TTC549 (cell line): Measurements from ENCODE around the gene ATP5MK.
"Not testable (repeated sequence)": the region's sequence is repeated elsewhere in the genome, so short reads cannot be mapped to it uniquely, and the experiment has no call there.

Source experiments
- FAIRE-seq: peaks from 2 replicates; lab custom pipeline; 2012; peaks lifted over from hg19 to GRCh38; lab: Jason Lieb, UNC

ATP5MK gene

DNA sequence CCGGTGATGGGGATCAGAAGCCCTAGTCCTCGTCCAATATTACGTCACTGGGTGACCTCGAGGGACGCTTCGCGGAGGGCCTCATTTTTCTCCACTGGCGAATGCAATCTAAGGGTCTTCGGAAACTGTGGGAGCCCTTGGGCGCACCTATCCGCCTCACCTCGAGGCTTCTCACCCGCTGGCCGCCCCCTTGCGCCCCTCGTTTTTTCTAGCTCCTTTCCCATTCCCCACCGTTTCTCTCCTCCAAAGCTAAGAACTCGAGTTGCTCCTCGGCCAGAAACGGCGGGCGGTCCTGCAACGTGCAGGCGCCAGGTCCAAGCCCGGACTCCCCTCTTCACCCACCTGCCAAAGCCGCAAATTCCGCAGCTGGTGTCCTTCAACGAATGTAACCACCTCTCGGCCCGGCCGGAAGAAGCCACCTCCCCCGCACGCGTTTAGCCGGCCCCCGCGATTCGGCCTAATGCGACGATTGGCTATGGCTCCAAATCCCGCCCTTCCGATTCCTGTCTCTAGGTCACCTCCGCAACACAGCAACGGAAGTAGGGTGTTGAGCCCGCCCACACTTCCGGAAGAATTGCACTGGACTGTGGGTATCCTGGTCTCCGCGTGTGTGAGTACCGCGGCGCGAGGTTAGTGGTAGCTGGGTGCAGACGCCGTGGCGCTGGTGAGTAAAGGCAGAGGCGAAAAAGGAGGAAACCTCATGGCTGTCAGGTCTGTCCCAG lies at the start of gene ATP5MK, which contains the start of gene PDCD11:
Gene ATP5MK, minus strand, starts transcription at position 409 of the 722 bp plus-strand sequence. CDS start 4,018 bp downstream, outside the sequence.
Gene PDCD11, plus strand, starts transcription at position 560 of the 722 bp plus-strand sequence. CDS start 1,801 bp downstream, outside the sequence.
- peak; percentile 89 for FAIRE-seq

GRCh38 chr10:103445366-103445765 lies 49.1 kb upstream of the ATP5MK start:
- no peak for FAIRE-seq

- FAIRE-seq, result no peak
These were observed 48.2 kb upstream of the ATP5MK start for GRCh38 chr10:103444478-103444877.

GRCh38 chr10:103443475-103444185 lies 47.4 kb upstream of the ATP5MK start:
- no peak for FAIRE-seq

DNA sequence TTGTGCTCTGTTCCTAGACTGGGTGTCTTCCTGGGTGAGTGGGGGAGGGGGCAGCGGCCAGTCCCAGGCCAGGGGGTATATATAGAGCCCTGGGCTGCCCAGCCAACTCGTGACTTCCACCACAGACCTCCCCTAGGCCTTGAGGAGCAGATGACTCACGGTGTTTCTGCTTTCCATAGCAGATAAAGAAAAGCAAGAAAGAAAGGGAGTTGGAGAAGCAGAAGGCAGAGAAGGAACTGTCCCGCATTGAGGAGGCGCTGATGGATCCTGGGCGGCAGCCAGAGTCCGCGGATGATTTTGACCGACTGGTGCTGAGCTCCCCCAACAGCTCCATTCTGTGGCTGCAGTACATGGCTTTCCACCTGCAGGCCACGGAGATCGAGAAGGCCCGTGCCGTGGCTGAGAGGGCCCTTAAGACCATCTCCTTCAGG lies 45.8 kb upstream of the ATP5MK start:
- no peak for FAIRE-seq

- FAIRE-seq, result no peak
These were observed 45.3 kb upstream of the ATP5MK start for GRCh38 chr10:103441611-103442010.

- no peak for FAIRE-seq
These were observed 44.9 kb upstream of the ATP5MK start for GRCh38 chr10:103441206-103441605.

GRCh38 chr10:103440416-103440815 lies 44.1 kb upstream of the ATP5MK start:
- FAIRE-seq, result no peak

- FAIRE-seq, result no peak
These were observed 43.5 kb upstream of the ATP5MK start for GRCh38 chr10:103439776-103440175.

- FAIRE-seq, result no peak
These were observed 37.6 kb upstream of the ATP5MK start for GRCh38 chr10:103433858-103434257.

GRCh38 chr10:103431902-103432301 lies 35.6 kb upstream of the ATP5MK start:
- FAIRE-seq, result no peak

DNA sequence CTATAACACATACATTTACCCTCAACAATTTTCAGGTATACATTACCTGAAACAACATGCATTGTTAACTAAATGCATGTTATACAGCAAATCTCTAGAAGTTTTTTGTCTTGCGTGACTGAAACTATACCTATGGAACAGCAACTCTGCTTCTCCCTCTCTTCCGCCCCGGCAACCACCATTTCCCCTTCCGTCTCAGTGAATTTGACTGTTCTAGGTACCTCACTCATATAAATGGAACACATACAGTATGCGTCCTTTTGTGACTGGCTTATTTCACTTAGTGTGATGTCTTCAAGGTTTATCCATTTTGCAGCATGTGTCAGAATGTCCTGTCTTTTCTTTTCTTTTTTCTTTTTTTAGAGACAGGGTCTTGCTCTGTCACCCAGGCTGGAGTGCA lies 33.4 kb upstream of the ATP5MK start:
- FAIRE-seq, result no peak

DNA sequence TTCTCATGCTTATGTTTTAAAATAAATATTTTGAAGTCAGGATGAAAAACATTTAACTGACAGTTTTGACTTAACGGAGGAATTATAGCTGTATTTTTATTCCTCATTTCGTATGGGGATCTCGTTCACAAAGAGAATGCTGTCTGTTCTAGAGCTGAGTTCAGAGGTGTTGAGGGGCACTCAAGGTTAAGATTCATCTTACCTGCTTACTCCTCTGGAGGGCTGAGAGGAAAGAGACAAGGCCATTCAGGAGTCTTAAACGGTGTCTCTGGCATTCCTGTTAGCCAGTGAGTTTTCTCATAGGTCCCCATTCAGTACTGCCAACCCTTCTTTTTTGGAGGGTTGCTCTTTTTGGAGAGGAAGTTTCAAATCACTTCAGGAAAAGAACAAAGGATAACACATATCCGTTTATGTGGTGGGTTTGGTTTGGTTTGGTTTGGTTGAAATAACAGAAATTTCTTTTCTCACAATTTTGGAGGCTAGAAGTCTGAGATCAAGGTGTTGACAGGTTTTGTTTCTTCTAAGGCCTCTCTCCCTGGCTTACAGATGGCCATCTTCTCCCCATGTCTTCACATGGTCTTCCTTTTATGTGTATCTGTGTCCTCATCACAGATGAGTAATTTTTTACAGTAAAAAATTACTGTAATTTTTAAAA lies 32.8 kb upstream of the ATP5MK start:
- FAIRE-seq, result no peak

DNA sequence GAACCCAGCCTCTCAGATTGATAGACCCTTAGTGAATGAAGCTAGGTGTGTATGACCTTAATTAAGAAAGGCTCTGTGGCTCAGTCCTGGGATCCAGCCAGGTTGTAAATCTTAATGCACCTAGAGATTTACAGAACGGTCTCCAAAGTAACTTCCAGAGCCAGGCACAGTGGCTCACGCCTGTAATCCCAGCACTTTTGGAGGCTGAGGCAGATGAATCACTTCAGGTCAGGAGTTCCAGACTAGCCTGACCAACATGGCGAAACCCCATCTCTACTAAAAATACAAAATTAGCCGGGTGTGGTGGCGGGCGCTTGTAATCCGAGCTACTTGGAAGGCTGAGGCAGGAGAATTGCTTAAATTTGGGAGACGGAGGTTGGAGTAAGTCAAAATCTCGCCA lies 31.6 kb upstream of the ATP5MK start:
- no peak for FAIRE-seq

GRCh38 chr10:103423748-103424147 lies 27.5 kb upstream of the ATP5MK start:
- no peak for FAIRE-seq

DNA sequence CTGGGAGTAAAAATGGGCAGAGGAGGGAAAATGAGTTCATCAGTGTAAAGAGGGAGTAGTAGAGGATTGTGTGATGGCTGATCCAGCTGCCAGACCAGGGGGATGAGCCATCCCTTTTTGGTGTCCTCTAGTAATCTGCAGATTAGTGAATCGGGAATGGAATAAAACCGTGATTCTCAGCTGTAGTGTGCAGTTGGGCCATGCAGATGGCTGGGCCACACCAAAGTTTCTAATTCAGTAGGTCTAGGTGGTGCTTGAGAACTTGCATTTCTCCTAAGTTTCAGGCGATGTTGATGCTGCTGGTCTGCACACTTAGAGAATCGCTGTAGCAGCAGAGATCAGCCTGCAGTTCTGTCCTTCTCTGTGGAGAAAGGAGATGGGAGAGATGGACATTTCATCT lies 22.8 kb upstream of the ATP5MK start:
- no peak for FAIRE-seq

- FAIRE-seq, result no peak
These were observed 21.3 kb upstream of the ATP5MK start for GRCh38 chr10:103417601-103418000.

DNA sequence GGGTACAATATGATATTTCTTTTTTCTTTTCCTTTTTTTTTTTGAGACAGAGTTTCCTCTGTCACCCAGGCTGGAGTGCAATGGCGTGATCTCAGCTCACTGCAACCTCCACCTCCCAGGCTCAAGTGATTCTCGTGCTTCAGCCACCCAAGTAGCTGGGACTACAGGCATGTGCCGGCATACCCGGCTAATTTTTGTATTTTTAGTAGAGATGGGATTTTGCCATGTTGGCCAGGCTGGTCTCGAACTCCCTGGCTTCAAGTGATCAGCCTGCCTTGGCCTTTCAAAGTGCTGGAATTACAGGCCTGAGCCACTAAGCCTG lies 20.8 kb upstream of the ATP5MK start:
- not testable (repeated sequence) for FAIRE-seq

DNA sequence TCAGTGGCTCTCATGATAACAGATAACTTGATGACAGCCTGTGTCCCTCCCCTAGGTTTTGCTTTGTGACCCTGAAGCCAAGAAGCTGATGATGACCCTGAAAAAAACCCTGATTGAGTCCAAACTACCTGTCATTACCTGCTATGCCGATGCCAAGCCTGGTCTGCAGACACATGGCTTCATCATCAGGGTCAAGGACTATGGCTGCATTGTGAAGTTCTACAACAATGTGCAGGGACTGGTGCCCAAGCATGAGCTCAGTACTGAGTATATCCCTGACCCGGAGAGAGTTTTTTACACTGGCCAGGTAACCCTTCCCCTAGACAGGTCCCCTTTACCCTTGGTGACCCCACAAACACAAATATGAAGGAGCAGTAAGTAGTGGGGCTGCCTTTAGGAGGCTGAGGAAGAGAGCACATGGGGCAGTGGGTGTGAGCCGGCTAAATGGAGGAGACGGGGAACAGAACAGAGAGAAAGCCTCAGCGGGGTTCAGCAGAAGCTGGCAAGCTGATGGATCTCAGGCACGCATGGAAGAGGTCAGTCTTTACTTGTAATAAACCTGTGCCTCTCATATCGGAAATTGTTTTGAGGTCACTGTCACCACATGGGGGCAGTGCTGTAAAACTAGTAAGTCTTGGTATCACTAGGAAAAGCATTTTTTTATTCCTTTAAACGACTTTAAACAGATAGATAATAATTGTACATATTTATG lies 20.3 kb upstream of the ATP5MK start:
- FAIRE-seq, result peak; percentile 54

DNA sequence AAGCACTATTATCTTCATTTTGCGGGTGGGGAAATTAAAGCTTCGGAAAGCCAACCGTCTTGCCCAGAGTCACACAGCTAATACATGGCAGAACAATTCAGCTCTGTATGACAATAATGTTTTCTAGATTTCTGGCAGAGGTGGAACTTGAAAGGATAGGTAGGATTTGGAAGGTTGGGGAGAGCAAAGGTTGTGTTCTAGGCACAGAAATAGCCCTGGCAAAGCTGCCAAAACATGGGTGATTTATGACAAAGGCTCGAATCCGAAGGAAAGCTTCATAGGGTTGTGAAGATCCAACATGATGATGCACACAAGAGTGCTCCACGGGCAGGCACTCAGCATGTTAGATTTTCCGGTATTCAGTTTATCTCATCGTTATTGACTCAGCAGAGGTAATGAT lies 19.3 kb upstream of the ATP5MK start:
- no peak for FAIRE-seq

GRCh38 chr10:103413564-103413963 lies 17.3 kb upstream of the ATP5MK start:
- no peak for FAIRE-seq

GRCh38 chr10:103397191-103397825 lies 1.0 kb upstream of the ATP5MK start:
- FAIRE-seq, result no peak
